Left forelimb (tissue), 1 donor: Measurements from ENCODE around the gene TP53I11.

Experiments used
- DNase-seq: peaks from one replicate; pipeline ENCODE4 v3.0.0-alpha.2; 2018; ENCODE audit warnings: low spot score

Gene TP53I11

DNA sequence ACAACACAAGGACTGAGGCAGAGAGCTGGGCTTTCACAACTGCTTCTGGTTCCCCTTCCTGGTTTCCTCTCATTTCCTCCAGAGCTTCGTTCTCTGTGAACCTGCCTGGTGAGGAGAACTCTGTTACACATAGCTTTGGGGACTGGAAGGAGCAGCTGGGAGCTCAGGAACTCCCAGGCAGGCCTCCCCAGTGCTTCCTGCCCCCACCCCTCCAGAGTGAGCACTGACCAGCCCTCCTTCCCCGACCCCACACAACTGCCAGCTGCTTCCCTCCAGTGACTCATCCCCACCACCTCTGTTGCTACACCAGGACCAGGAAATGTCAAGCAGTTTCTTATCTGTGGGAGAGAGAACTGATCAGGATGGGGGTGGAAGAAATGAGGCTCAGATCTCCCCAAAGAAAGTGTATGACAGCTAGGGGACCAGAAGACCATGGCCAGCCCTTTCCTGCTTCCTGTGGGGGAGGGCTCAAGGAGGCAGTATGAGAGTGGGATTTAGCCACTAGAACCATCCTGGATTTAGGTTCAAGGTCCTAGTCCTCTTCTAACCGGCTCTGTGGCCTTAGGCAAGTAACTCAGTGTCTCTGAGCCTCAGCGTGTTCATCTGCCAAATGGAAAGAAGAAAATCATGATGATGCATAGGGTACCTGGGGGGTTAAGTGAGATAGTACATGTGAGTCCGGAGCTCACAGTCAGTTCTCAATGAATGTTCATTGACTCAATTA, 4.5 kb upstream of the TP53I11 start:
- DNase-seq, result no peak

DNA sequence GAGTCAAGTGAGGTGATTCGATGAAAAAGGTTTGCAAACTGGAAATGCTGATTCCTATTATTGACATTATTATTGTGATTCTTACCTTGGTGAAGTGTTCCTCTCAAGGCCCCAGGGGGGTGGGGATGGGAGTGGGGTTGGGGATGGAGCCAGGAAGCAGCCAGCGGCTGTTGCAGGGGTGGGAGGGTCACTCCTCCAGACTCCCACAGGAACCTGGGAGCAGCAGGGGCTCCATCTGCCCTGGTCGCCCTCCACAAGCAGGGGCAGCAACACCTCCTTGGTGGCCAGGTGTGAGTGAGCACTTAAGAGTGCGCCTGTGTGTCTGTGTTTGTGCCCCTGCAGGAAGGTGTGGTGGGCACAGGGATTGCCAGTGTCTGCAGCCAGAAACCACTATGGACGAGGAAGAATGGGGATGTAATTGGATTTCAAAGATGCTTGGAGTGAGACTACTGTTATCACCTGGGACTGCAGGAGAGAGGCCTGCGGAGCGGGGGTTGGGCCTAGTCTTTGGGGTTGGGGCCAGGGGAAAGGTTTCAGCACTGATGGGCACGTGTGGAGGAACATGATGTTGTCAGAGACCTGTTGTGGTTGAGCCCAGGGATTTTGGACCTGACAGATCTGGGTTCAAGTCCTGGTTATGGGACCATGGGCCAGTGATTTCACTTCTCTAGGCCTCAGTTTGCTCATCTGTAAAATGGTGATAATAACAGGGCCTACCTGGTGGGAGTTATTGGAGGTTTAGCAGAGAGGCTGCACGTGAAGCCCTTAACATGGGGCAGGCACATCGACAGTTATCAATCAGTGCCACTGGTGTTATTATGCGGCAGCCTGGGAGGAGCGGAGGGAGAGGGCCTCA, 3.6 kb upstream of the TP53I11 start:
- no peak for DNase-seq

GRCh38 chr11:44952500-44953260, 2.0 kb upstream of the TP53I11 start:
- DNase-seq, result no peak

DNA sequence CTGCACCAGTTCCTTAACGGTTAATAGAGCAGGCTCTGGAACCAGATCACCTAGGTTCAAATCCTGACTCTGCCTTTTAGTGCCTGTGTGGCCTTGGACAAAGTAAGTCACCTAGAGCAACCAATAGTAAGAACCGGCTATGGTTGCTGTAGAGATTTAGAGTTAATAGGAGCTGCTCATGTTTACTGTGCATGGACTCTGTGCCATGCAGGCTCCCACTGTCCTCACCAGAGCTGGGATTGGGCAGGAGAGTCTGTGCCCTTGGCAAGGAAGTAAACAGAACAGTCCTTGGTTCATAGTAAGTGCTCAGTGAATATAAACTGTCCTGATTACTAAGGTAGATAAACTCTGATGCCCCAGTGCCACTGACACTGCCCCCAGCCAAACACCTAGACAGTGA, 1.4 kb upstream of the TP53I11 start:
- no peak for DNase-seq

- no peak for DNase-seq
Observed at GRCh38 chr11:44950031-44950624, 555 bp downstream of the TP53I11 start.

DNA sequence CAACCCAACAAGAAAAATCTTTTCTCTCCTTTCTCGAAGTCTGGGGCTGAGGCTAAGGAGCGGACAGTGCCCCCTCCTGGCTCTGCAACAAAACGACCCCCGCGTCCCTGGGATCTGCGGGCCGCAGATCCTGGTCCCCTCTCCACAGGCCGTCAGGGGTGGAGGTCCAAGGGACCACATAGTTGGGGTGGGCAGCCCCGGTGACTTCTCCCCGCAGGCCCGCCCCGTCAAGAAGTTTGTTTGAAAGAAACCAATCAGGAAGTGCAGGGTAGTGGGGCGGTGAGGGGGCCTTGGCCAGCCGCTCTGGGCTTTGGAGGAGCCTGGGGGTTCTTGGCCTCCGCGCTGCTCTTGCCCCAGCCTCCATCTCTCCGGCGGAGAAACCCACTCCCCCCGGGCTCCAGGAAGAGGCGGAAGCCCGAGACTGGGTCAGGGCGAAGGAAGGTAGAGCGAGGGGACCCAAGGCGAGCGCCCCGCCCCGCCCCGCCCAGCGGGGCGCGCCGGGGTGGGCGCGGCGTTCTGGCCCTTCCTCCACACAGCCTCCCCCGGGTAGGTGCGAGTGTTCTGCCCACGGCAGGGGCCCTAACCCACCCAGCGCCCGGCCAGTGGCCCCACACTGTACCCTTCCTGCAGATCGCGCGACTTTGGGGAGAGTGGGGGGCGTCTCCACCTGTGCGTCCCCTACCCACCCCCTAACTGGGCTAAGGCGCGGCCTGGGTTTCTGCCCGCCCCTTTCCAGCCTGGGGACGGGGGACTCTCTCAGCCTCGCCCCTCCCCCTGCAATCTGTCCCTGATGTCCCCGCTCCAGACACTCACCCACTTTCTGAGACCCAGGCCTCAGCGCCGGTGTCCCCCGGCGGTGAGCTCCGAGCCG, 1.3 kb downstream of the TP53I11 start:
- no peak for DNase-seq

DNA sequence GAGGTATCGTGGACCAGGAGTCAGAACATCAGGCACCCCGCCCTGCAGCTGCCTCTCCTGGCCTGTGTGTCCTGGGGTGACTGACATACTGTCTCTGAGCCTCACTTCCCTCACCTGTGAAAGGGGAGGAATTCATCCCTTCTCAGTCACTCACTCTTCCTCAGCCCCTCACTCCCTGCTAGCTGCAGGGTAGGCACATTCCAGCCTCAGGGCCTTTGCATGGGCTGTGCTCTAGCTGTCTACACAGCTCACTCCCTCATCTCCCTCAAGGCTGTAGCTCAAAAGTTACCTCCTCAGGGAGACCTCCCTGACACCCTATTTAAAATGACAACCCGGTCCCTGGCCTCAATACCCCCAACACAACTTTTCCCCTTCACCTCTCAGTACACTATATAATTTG, 2.5 kb downstream of the TP53I11 start:
- no peak for DNase-seq

DNA sequence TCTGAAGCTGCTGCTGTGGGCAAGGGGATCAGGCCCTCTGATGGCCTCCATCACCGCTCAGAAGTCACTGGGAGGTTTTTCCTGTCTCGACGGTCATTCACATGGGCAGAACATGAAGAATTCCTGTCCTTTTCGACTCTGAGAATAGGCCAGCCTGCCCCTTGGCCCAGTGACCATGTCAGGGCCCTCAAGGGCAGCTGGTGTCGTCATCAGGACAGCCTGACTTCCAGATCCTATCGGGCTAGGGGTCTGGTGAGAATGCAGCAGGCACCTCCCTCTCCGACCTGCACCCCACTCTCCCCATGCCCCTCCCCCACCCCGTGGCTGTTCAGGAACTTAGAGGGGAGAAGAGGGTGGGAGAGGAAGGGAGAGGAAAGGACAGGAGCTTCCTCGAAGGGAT, 3.6 kb downstream of the TP53I11 start:
- DNase-seq, result no peak

- no peak for DNase-seq
Observed at GRCh38 chr11:44946263-44946662, 4.4 kb downstream of the TP53I11 start.

- DNase-seq, result no peak
Observed at GRCh38 chr11:44945666-44946065, 5.0 kb downstream of the TP53I11 start.

DNA sequence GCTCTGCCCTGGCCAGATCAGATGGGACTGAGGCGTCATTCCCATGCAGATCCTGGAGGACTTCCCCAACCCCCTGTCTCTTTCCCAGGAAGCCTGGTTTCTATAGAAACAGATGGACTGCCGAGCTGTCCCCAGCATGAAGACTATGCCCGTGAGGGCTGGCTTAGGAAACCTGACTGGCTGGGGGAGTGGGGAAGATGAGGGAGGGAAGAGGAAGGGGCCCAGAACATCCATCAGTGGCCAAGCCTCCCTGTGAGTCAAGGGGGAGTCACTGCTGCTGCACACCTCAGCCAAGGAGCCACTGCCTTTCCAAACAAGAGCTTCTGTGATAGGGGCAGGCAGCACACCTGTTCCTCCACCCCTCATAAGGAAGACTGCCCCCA, 5.8 kb downstream of the TP53I11 start:
- DNase-seq, result no peak

DNA sequence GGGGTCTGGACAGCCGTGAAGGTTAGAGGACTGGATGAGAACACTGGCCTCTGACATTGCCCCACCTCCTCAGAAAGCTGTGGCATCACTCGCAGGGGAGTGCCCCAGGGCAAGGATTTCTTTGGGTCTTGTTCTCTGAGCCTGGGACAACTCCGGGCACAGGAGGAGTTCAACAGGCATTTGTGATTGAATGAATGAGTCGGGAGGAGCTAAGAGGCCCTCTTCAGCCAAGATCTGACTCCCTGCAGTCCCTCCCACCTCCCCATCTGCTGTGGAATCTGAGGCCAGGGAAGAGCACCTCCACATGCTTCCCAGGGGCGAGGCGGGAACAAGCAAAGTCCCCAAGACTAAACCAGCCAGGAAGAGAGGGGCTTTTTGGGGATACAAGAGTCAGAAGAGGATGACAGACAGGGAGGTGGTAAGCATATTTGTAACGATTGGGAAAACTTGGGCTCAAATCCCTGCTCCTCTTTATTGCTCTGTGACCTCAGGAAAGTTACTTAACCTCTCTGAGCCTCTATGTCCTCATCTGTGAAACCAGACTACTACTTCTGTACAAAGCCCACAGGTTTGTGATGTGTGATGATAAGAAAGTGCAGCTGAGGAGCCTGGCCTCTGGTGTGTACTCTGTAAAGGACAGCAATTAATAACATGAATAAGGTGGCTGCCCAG, 6.4 kb downstream of the TP53I11 start:
- DNase-seq, result no peak

DNA sequence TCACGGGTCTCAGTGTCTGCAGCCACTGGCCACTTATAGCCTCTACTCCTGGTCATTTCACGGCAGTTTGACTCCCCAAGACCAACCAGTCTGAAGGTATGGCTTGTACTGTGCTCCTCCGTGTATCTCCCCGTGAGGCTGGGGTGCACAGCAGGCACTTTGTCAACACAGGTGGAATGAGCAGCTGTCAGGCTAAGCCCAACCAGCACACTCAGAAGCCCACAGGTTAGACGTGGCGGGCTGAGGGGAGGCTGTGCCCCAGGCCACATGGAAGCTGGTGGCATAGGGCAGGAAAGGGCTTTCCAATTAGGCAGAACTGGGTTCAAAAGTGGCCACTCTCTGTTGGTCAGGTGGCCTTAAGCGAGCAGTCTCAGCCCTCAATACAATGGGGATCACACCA, 7.0 kb downstream of the TP53I11 start:
- no peak for DNase-seq

GRCh38 chr11:44943118-44943517, 7.6 kb downstream of the TP53I11 start:
- no peak for DNase-seq

DNA sequence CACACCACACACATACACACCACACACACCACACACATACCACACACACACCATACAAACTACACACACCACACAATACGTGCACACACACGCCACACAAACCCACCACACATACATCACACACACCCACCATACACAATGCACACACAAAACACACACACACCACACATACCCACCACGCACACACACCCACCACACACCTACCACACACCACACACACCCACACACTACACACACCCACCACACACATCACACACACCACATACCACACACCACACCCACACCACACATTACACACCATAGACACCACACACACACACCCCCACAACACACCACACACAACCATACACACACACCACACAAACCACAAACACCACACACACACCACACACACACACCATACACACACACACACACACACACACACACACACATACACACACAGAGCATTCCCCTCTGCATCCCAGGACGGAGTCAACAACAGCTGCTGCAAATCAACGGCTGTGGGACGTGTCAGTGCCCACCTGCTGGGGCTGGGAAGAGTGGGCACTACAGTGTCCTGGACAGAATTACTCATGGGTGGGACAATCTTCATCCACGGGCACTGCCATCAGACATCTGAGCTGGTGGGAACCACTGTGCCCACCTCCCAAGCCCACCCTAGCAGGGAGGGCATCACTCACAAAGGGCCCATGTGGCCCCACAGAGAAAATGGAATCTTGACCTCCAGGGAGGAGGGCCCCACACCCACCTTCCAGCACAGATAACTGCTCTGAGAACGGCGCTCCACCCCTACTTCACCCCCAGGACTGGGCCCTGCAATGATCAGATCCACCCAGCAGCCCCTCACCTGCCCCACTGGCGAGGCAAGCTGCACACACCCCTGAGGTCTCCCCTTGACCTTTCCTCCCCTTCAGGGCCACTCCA, 8.4 kb downstream of the TP53I11 start:
- DNase-seq, result no peak

DNA sequence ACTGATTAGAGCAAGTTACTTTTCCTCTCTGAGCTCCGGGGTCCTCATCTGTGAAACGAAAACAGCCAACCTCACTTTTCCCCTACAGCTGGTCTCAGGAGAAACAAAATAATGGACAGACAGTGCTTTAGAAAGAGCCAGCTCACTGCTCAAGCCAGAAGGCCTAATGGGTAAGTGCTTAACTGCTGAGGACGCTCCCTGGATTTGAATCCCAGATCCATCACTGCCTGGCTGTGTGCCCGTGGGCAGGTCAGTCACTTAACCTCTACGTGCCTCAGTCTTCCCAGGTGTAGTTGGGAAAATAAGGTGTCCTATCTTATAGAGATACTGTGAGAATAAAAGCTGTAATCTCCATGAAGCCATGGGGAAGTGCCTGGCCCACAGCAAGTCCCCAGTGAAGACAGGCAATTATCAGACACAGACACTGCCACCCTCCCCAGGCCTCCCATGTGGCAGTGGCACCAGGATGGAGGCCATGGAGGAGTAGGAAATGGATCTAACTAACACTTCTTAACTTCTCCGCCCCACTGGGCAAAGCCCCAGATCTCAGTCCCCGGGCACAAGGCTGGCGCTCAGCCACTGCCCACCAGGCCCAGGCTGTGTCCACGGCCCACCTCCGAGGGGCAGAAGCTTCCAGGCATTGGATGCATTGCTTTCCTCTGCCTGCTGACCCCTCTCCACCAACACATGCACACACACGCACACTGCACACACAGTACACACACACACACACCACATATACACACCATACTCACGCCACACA, 9.2 kb downstream of the TP53I11 start:
- no peak for DNase-seq

- DNase-seq, result no peak
Observed at GRCh38 chr11:44940835-44941234, 9.8 kb downstream of the TP53I11 start.

- no peak for DNase-seq
Observed at GRCh38 chr11:44940404-44940803, 10.3 kb downstream of the TP53I11 start.
